Stimulated activated CD8-positive, alpha-beta memory T cell treated with anti-CD3 and anti-CD28 coated beads, Interleukin-2, amount 100 ng/mL, for 1 hour (primary cell): ENCODE results near the gene AGRN.

ENCODE experiments used
- DNase-seq, 2 donors: peaks; one replicate each; pipeline ENCODE4 v3.0.0-alpha.2; 2020; ENCODE audit warnings: low read depth in 2 of 2

Gene AGRN

GRCh38 chr1:1079408-1080121 lies 59.6 kb downstream of the AGRN start:
- no peak for DNase-seq

DNA sequence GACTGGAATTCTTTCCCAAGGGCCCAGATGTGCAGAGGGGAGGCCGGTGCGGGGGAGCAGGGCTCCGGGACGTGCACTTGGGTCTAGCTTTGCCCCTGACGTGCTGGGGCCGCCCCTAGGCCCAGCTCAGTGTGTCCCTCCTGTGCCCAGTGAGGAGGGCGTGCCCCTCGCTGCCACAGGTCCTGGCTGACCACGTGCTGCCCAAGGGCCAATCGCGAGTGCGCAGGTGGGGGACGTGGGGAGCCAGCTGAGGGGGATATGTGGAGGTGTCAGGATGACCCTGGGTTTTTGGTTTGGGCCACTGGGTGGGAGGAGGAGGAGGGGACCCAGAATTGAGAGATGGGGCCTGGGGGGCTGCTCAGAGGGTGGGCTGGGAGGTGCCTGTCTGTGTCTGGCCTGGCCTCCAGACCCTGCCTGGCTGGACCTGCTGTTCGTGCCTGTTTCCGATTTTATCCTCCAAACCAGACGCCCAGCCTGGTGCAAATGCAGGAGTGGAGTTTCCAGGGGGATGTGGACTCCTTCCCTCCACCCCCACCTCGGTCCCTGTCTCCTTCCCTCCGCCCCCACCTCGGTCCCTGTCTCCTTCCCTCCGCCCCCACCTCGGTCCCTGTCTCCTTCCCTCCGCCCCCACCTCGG lies 60.3 kb downstream of the AGRN start:
- no peak for DNase-seq

DNA sequence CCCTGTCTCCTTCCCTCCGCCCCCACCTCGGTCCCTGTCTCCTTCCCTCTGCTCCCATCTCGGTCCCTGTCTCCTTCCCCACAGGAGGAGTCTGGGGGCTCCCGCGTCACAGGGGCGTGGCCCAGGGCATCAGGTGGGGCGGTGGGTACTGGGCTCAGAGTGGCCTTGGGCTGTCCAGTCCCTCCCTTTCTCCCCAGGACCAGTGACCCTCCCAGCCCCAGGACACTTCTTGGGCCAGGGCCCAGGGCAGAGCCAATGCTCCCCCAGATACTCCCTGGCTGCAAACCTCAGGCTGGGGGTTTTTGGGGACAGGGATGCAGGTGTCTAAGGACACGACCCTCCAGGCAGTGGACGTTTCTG lies 61.0 kb downstream of the AGRN start:
- DNase-seq: no peak

GRCh38 chr1:1081311-1082238 lies 61.7 kb downstream of the AGRN start:
- no peak for DNase-seq

GRCh38 chr1:1082239-1082775 lies 62.4 kb downstream of the AGRN start:
- DNase-seq: no peak

- no peak for DNase-seq
These were observed 63.0 kb downstream of the AGRN start for GRCh38 chr1:1082776-1083415.

DNA sequence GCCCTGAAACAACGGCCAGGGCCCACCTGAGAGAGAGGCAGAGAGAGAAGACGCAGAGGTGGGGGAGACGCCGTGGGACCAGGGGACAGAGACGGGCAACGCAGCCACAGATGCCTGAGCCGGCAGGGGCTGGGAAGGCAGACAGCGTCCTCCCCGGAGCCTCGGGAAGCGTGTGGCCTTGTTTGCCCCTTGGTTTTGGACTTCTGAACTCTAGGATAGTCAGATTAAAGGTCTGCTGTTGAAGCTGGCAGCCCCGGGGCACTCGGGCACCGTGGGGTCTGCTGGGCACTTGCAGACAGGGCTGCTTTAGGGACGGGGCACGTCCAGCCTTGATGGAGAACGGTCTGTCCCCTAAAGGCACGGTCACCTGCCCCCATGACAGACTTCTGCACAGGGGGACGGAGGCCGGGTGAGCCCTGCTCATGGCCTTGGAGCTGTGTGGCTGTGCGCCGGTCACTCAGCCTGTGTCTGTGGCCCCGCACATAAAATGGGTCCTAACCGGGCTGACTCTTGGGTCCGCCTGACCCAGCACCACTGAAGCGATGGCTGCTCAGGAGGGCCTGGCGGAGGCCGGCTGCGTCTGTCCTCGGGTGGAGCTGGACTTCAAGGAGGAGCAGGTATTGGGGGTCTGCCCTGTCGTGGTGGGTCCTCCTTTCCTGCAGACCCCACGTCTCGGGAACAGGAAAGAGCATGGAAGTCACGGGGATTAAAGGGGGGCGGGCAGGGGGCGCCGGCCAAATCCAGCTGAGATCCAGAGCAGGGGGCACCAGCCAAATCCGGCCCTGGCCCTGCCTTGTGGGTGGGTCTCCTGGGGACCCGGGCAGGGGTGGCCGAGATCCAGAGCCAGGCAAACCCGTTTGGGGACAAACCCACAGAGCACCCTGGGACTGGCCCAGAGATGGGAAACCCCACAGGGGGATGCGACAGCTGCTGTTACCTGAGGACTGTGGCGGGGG lies 63.8 kb downstream of the AGRN start:
- no peak for DNase-seq

- no peak for DNase-seq
These were observed 64.7 kb downstream of the AGRN start for GRCh38 chr1:1084372-1085170.

DNA sequence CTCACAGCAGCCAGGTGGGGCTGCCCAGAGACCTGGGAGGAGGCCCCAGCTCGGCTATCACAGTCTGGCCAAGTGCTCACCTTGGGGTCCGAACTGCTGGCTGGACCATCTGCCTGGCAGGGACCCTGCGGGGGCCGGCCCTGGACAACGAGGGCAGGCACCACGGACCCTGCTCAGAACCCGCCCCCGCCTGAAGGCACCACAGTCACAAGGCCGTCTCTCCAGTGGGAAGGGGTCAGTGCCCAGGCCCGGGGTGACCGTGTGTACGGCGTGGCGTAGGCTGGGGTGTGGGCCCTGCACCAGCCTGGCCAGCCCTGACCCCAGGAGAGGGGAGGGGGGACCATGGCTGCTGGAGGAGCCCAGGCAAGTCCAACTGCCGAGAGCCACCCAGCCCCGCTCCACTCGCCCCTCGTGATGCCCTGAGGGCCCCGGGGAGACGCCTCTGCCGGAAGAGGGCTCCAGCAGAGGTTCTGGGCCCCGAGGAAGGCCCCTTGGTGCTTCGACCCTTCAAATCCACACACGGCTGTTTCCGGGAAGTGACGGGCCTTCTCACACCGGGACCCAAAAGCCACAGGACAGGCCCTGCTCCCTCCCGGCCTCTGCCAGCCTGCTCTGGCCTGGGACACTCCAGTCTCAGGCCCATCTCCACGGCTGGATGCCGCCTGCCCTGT lies 65.4 kb downstream of the AGRN start:
- no peak for DNase-seq

DNA sequence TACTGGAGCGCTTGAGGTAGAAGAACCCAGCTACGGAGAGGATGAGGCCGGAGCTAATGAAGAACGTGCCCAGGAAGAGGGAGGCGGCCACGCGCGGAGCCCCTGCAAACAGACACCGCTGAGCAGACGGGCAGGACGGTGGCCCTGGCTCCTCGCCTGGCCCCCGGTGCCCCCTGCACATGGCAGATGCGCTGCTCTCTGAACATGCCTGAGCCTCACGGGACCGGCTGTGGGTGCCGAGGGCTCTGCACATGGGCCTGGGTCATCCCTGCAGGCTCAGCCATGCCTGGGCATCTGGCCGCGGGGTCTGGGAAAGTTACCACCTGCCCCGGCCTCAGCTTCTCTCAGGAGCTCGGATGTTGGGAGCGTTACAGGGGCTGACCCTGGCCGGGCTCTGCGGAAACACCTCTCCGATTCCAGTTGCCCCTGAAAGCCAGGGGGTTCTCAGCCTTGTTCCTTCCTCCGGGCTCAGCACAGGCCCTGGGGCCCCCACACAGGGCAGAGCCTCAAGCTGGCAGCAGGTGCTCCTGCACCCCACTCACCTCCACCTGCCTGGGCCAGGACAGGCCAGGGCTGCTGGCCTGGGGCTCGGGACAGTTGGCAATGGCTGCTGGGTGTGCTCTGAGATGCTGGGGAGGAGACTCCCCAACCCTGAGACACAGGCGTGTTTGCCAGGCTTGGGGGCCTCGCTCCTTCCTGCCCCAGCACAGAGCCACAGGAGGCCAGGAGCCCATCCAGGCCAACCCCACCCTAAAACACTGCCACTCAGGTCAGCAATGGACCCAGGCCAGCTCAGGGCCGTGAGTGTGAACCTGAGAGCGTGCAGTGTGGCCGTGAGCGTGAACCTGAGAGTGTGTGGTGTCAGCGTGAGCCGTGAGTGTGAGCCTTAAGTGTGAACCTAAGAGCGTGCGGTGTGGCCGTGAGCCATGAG lies 66.3 kb downstream of the AGRN start:
- no peak for DNase-seq

- no peak for DNase-seq
These were observed 67.0 kb downstream of the AGRN start for GRCh38 chr1:1086911-1087341.

DNA sequence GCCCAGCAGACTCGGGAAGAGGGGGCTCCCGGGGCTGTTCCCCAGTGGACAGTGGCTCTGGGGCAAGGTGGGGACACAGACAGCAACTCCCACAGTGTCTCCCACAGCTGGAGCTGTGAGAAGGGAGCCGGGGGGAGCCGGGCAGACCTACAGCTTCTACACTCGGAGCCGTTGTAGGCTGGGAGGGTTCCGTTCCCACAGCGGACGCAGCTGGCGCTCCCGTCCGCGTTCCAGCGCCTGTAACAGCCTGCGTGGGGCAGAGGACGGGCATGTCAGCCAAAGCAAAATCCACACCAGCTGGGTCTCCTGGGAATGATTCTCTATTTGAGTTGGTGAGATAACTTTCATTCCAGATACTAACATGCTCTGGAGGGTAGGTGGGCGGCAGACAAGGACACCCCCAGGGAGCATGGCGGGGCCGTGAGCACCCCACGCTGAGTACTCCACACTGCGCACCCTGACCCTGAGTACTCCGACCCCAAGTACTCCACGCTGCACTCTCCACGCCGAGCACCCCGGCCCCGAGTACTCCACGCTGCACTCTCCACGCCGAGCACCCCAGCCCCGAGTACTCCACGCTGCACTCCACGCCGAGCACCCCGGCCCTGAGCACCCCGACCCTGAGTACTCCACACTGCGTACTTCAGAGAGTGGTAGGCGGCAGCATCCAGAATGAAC lies 67.6 kb downstream of the AGRN start:
- no peak for DNase-seq

DNA sequence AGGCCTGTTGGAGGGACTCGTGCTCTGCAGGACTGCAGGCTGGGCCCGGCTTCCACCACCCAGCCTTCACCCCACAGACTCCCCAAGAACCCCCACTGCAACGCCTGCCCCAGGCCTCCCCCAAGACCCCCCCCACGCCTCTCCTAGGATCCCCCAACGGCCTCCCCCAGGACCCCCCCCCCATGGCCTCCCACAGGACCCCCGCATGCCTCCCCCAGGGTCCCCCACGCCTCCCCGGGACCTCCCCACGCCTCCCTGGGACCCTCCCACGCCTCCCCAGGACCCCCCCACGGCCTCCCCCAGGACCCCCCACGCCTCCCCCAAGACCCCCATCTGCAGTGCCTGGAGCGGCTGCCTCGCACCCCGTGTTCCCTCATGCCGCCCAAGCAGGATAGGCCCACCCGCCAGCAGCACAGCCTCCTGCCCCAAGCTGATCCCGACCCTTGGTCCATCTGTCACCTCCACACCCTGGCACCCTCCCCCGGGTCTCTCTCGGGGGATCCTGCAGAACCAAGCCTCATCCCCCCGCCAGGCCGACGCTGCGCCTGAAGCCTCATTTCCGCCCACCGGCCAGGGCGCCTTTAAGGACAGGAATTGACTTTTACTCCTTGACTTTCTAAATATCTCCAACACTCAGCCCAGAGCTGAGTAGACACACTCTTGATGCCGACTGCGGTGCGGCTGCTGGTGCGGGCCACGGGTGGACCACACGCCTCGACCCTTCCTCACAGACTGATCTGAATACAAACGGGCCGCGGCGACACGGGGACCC lies 68.3 kb downstream of the AGRN start:
- no peak for DNase-seq

GRCh38 chr1:1088801-1089680 lies 69.1 kb downstream of the AGRN start:
- DNase-seq: no peak

GRCh38 chr1:1089731-1090423 lies 70.0 kb downstream of the AGRN start:
- no peak for DNase-seq
